HG02623 (cell line): ENCODE data around the gene NSD2.

Experiments used
- ATAC-seq: cut with Tn5 transposase; IDR thresholded peaks from one replicate; pipeline ENCODE4 v1.9.1; 2021; ENCODE audit warnings: moderate library complexity; ENCODE audit not compliant: unreplicated experiment

The NSD2 gene

GRCh38 chr4:1982124-1983052, 111.2 kb downstream of the NSD2 start:
- no peak for ATAC-seq

- no peak for ATAC-seq
Observed at GRCh38 chr4:1983053-1983845, 112.1 kb downstream of the NSD2 start.

GRCh38 chr4:1983846-1984405, 112.7 kb downstream of the NSD2 start:
- no peak for ATAC-seq

- no peak for ATAC-seq
Observed at GRCh38 chr4:1984406-1985191, 113.4 kb downstream of the NSD2 start.

- ATAC-seq = no peak
Observed at GRCh38 chr4:1985294-1985693, 114.1 kb downstream of the NSD2 start.

- ATAC-seq = no peak
Observed at GRCh38 chr4:1985780-1986577, 114.8 kb downstream of the NSD2 start.

- ATAC-seq = no peak
Observed at GRCh38 chr4:1986578-1987210, 115.5 kb downstream of the NSD2 start.

GRCh38 chr4:1987296-1987695, 116.1 kb downstream of the NSD2 start:
- no peak for ATAC-seq

GRCh38 chr4:1987721-1988326, 116.6 kb downstream of the NSD2 start:
- no peak for ATAC-seq

GRCh38 chr4:1988327-1988724, 117.1 kb downstream of the NSD2 start:
- no peak for ATAC-seq

GRCh38 chr4:1989533-1990347, 118.5 kb downstream of the NSD2 start:
- ATAC-seq = no peak

- no peak for ATAC-seq
Observed at GRCh38 chr4:1990348-1990645, 119.1 kb downstream of the NSD2 start.

- no peak for ATAC-seq
Observed at GRCh38 chr4:1990676-1991075, 119.5 kb downstream of the NSD2 start.

GRCh38 chr4:1991087-1991486, 119.9 kb downstream of the NSD2 start:
- ATAC-seq = no peak

GRCh38 chr4:1991596-1992434, 120.6 kb downstream of the NSD2 start:
- ATAC-seq = no peak

- ATAC-seq = no peak
Observed at GRCh38 chr4:1992468-1993168, 121.4 kb downstream of the NSD2 start.

- no peak for ATAC-seq
Observed at GRCh38 chr4:1993169-1993516, 122.0 kb downstream of the NSD2 start.
